ENCODE measurements around the gene SLC27A2.

DNA sequence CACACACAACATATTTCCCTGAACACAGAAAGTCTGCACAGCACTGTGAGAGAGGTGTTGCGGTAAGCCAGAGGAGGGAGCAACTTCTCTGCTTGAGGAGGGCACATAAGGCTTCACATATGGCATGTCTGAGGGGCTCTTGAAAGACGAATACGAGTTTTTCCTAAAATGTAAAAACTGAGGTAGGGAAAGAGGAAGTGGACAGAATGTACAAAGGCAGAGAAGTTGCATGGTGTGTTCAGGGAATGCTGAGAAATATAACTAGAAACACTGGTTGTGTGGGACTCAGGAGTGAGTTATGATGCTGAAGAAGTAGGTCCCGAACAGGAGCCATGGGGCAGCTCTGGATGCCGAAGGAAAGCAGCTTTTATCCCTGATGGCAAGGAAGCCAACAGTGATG lies 40.1 kb upstream of the SLC27A2 start:
- TF ChIP-seq, protein P1, sequence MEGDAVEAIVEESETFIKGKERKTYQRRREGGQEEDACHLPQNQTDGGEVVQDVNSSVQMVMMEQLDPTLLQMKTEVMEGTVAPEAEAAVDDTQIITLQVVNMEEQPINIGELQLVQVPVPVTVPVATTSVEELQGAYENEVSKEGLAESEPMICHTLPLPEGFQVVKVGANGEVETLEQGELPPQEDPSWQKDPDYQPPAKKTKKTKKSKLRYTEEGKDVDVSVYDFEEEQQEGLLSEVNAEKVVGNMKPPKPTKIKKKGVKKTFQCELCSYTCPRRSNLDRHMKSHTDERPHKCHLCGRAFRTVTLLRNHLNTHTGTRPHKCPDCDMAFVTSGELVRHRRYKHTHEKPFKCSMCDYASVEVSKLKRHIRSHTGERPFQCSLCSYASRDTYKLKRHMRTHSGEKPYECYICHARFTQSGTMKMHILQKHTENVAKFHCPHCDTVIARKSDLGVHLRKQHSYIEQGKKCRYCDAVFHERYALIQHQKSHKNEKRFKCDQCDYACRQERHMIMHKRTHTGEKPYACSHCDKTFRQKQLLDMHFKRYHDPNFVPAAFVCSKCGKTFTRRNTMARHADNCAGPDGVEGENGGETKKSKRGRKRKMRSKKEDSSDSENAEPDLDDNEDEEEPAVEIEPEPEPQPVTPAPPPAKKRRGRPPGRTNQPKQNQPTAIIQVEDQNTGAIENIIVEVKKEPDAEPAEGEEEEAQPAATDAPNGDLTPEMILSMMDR (IDR thresholded peaks at IDR 0.05): no peak
- no peak for TF ChIP-seq EZH2 (IDR thresholded peaks at IDR 0.05; ENCODE audit: borderline replicate concordance, insufficient read depth, low read depth, low read length, poor library complexity, severe bottlenecking)

Measured in B cell (primary cell).